Activated CD8-positive, alpha-beta memory T cell treated with anti-CD3 and anti-CD28 coated beads for 36 hours (primary cell): ENCODE data around the gene B9D2. TPM values are rescaled to one million over a fixed set of nuclear protein-coding genes. Genes with fewer than 3 reads are reported as not detected.

ENCODE experiments used
- CTCF ChIA-PET: fragments of 350-600 bp; sonication (Branson Sonifier 250); formaldehyde crosslinking; loops from one replicate; lab custom pipeline; 2021; ENCODE audit warnings: antibody characterized with exemption; lab: Charles Lee
- POLR2A ChIA-PET: fragments of 350-600 bp; sonication (Branson Sonifier 250); formaldehyde crosslinking; loops from one replicate; lab custom pipeline; 2021; ENCODE audit warnings: antibody characterized with exemption; lab: Charles Lee
- total RNA-seq, 2 experiments: library from RNA; stranded (reverse); gene quantifications; one replicate each; pipeline ENCODE4 v1.2.3, GENCODE V29; 2021

Gene B9D2
- total RNA-seq, 2 experiments from 2014 or later = 5.5 to 5.6 TPM

GRCh38 chr19:41325640-41325946 lies 38.4 kb downstream of the B9D2 start:
- ChIA-PET CTCF (interaction anchor here (1.1 to 1.3 kb wide), 2 partner anchors 17 to 27 kb away, joined by 5 to 6 read pairs; no protein-coding TSS in a partner anchor), POLR2A (interaction anchor here (0.6 to 3.9 kb wide), 2 partner anchors 13 to 27 kb away, joined by 4 to 29 read pairs; no protein-coding TSS in a partner anchor)

GRCh38 chr19:41324921-41325639 lies 38.9 kb downstream of the B9D2 start:
- CTCF ChIA-PET = interaction anchor here (1.1 to 1.3 kb wide), 2 partner anchors 16 to 27 kb away, joined by 5 to 6 read pairs; no protein-coding TSS in a partner anchor
- POLR2A ChIA-PET = interaction anchor here (0.6 to 3.9 kb wide), 2 partner anchors 12 to 27 kb away, joined by 4 to 29 read pairs; no protein-coding TSS in a partner anchor

GRCh38 chr19:41324231-41324702 lies 39.7 kb downstream of the B9D2 start:
- CTCF ChIA-PET = interaction anchor here (0.6 to 1.1 kb wide), 2 partner anchors 28 to 611 kb away, joined by 3 to 5 read pairs; no protein-coding TSS in a partner anchor
- POLR2A ChIA-PET = no interaction called here

- ChIA-PET POLR2A (no interaction called here), CTCF (no interaction called here)
Observed at GRCh38 chr19:41323430-41324125, 40.4 kb downstream of the B9D2 start.

GRCh38 chr19:41323023-41323422 lies 40.9 kb downstream of the B9D2 start:
- ChIA-PET CTCF (interaction anchor here (1.1 kb wide), 1 partner anchor 19 kb away, joined by 3 read pairs; no protein-coding TSS in a partner anchor), POLR2A (no interaction called here)

GRCh38 chr19:41322451-41322850 lies 41.5 kb downstream of the B9D2 start:
- POLR2A ChIA-PET = no interaction called here
- CTCF ChIA-PET = interaction anchor here (0.8 to 1.1 kb wide), 3 partner anchors 17 to 117 kb away, joined by 3 read pairs; no protein-coding TSS in a partner anchor

GRCh38 chr19:41321600-41322270 lies 42.2 kb downstream of the B9D2 start:
- POLR2A ChIA-PET = interaction anchor here (0.6 to 0.8 kb wide), 2 partner anchors 11 to 117 kb away, joined by 3 to 19 read pairs; partner anchors contain the start of gene CCDC97
- CTCF ChIA-PET = interaction anchor here (0.8 to 1.1 kb wide), 4 partner anchors 17 to 117 kb away, joined by 3 to 4 read pairs (median 3); no protein-coding TSS in a partner anchor

GRCh38 chr19:41321204-41321599 lies 42.7 kb downstream of the B9D2 start:
- ChIA-PET POLR2A (interaction anchor here (0.8 kb wide), 1 partner anchor 117 kb away, joined by 19 read pairs; no protein-coding TSS in a partner anchor), CTCF (interaction anchor here (0.9 to 1.9 kb wide), 3 partner anchors 12 to 33 kb away, joined by 3 to 5 read pairs (median 4); no protein-coding TSS in a partner anchor)

GRCh38 chr19:41320568-41320967 lies 43.4 kb downstream of the B9D2 start:
- CTCF ChIA-PET = interaction anchor here (1.9 kb wide), 1 partner anchor 12 kb away, joined by 5 read pairs; no protein-coding TSS in a partner anchor

GRCh38 chr19:41320185-41320518 lies 43.8 kb downstream of the B9D2 start:
- ChIA-PET POLR2A (no interaction called here), CTCF (interaction anchor here (1.9 kb wide), 1 partner anchor 11 kb away, joined by 5 read pairs; no protein-coding TSS in a partner anchor)

More at GRCh38 chr19:41320568-41320967, 43.4 kb downstream of the B9D2 start:
- POLR2A ChIA-PET = interaction anchor here (0.5 kb wide), 1 partner anchor 49 kb away, joined by 5 read pairs; no protein-coding TSS in a partner anchor

- ChIA-PET POLR2A (interaction anchor here (0.6 kb wide), 1 partner anchor 9 kb away, joined by 3 read pairs; no protein-coding TSS in a partner anchor), CTCF (interaction anchor here (1.9 kb wide), 1 partner anchor 11 kb away, joined by 5 read pairs; no protein-coding TSS in a partner anchor)
Observed at GRCh38 chr19:41319500-41320184, 44.3 kb downstream of the B9D2 start.

- ChIA-PET POLR2A (interaction anchor here (0.6 kb wide), 1 partner anchor 8 kb away, joined by 3 read pairs; no protein-coding TSS in a partner anchor), CTCF (interaction anchor here (0.5 kb wide), 1 partner anchor 1099 kb away, joined by 3 read pairs; no protein-coding TSS in a partner anchor)
Observed at GRCh38 chr19:41318696-41319499, 45.1 kb downstream of the B9D2 start.

- POLR2A ChIA-PET = interaction anchor here (1.0 to 1.2 kb wide), 2 partner anchors 11 to 23 kb away, joined by 3 to 8 read pairs; no protein-coding TSS in a partner anchor
Observed at GRCh38 chr19:41316306-41316920, 47.5 kb downstream of the B9D2 start.

GRCh38 chr19:41311613-41312012 lies 52.3 kb downstream of the B9D2 start:
- CTCF ChIA-PET = no interaction called here
- POLR2A ChIA-PET = interaction anchor here (1.4 kb wide), 1 partner anchor 48 kb away, joined by 4 read pairs; no protein-coding TSS in a partner anchor

More at GRCh38 chr19:41316306-41316920, 47.5 kb downstream of the B9D2 start:
- CTCF ChIA-PET = no interaction called here

GRCh38 chr19:41311072-41311471 lies 52.9 kb downstream of the B9D2 start:
- CTCF ChIA-PET = interaction anchor here (1.2 to 3.6 kb wide), 3 partner anchors 11 to 108 kb away, joined by 3 to 47 read pairs (median 6); partner anchors contain the start of gene HNRNPUL1

More at GRCh38 chr19:41311072-41311471, 52.9 kb downstream of the B9D2 start:
- POLR2A ChIA-PET = interaction anchor here (1.2 to 1.4 kb wide), 2 partner anchors 13 to 48 kb away, joined by 3 to 4 read pairs; no protein-coding TSS in a partner anchor
